Measurements from ENCODE around the gene ARMC7. TPM values are rescaled to one million over a fixed set of nuclear protein-coding genes. Genes with fewer than 3 reads are reported as not detected.
"Not testable (repeated sequence)": the region's sequence is repeated elsewhere in the genome, so short reads cannot be mapped to it uniquely, and the experiment has no call there.

ARMC7 gene
- total RNA-seq, 1 donor from 2014 or later, result 9.9 TPM

DNA sequence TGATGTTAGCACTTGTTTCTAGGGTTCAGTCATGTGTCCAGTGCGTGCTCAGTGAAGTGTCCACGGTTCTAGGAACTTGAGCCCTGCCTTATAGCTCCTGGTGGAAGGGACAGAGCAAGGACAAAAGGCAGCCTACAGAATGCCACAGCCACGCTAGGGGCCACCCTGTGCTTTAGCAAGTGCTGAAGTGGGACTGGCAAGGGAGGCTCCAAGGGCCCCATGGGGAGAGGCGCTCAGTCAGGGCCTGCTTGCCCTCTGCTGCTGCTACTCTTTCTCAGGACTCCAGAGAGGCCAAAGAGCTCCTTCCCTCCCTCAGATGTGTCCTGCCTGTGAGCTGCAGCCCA is 15.0 kb downstream of the ARMC7 start:
- Mint-ChIP-seq H3K27ac (ENCODE audit: unreplicated experiment) (no peak overlapping the region), H3K36me3 (ENCODE audit: unreplicated experiment) (no peaks in the 10 kb centered on the region), H3K4me3 (ENCODE audit: unreplicated experiment) (no peak overlapping the region), H3K4me1 (ENCODE audit: low read depth, unreplicated experiment) (peaks cover 3% of the 10 kb centered on the region), H3K27me3 (ENCODE audit: unreplicated experiment) (peaks cover 6% of the 10 kb centered on the region), H3K9me3 (ENCODE audit: unreplicated experiment) (peaks cover 5% of the 10 kb centered on the region)
- DNase-seq, result no peak
- TF ChIP-seq, protein P1, sequence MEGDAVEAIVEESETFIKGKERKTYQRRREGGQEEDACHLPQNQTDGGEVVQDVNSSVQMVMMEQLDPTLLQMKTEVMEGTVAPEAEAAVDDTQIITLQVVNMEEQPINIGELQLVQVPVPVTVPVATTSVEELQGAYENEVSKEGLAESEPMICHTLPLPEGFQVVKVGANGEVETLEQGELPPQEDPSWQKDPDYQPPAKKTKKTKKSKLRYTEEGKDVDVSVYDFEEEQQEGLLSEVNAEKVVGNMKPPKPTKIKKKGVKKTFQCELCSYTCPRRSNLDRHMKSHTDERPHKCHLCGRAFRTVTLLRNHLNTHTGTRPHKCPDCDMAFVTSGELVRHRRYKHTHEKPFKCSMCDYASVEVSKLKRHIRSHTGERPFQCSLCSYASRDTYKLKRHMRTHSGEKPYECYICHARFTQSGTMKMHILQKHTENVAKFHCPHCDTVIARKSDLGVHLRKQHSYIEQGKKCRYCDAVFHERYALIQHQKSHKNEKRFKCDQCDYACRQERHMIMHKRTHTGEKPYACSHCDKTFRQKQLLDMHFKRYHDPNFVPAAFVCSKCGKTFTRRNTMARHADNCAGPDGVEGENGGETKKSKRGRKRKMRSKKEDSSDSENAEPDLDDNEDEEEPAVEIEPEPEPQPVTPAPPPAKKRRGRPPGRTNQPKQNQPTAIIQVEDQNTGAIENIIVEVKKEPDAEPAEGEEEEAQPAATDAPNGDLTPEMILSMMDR (IDR thresholded peaks at IDR 0.05; ENCODE audit: partially characterized antibody, unreplicated experiment), result no peak

DNA sequence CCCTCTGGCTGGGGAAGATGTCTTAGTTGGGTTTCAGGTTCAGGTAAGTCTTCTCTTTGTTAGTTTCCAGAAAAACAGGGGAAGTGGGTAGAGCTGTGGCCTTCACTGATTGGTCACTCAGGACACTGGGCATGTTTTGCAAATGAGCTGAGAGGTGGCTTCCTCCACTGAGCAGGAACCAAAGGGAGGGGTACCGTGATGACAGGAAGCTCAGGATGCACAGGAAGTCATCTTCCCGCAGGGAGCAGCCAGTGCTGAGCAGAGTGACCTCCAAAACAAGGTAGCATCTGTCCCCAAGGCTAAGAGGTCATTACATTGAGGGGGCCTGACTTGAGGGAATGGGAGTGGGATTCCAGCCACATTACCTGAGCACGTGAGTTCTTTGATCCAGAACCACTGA is 16.2 kb downstream of the ARMC7 start:
- DNase-seq, result no peak
- no peak overlapping the region for H3K27ac Mint-ChIP-seq (ENCODE audit: unreplicated experiment)
- H3K4me1 Mint-ChIP-seq (ENCODE audit: low read depth, unreplicated experiment), result peaks cover 7% of the 10 kb centered on the region
- H3K9me3 Mint-ChIP-seq (ENCODE audit: unreplicated experiment), result peaks cover 5% of the 10 kb centered on the region
- H3K27me3 Mint-ChIP-seq (ENCODE audit: unreplicated experiment), result peaks cover 8% of the 10 kb centered on the region
- TF ChIP-seq, protein P1 (IDR thresholded peaks at IDR 0.05; ENCODE audit: partially characterized antibody, unreplicated experiment), result no peak
- no peaks in the 10 kb centered on the region for H3K36me3 Mint-ChIP-seq (ENCODE audit: unreplicated experiment)
- no peak overlapping the region for H3K4me3 Mint-ChIP-seq (ENCODE audit: unreplicated experiment)

DNA sequence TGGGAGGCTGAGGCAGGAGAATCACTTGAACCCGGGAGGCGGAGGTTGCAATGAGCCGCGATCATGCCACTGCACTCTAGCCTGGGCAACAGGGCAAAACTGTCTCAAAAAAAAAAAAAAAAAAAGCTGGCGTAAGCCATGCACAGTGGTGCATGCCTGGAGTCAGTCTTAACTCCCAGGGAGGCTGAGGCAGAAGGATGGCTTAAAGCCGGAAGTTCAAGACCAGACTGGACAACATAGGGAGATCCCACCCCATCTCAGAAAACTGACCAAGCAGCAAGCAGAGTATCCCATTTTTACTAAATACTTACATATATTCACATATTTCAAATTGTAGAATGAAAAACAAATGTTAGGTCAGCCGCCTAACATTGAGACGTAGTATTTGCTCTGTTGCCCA is 17.2 kb downstream of the ARMC7 start:
- H3K36me3 Mint-ChIP-seq (ENCODE audit: unreplicated experiment), result no peaks in the 10 kb centered on the region
- H3K4me3 Mint-ChIP-seq (ENCODE audit: unreplicated experiment), result no peak overlapping the region
- DNase-seq, result no peak
- H3K4me1 Mint-ChIP-seq (ENCODE audit: low read depth, unreplicated experiment), result peaks cover 7% of the 10 kb centered on the region
- H3K27ac Mint-ChIP-seq (ENCODE audit: unreplicated experiment), result no peak overlapping the region
- peaks cover 5% of the 10 kb centered on the region for H3K9me3 Mint-ChIP-seq (ENCODE audit: unreplicated experiment)
- TF ChIP-seq, protein P1 (IDR thresholded peaks at IDR 0.05; ENCODE audit: partially characterized antibody, unreplicated experiment), result no peak
- H3K27me3 Mint-ChIP-seq (ENCODE audit: unreplicated experiment), result peaks cover 8% of the 10 kb centered on the region

DNA sequence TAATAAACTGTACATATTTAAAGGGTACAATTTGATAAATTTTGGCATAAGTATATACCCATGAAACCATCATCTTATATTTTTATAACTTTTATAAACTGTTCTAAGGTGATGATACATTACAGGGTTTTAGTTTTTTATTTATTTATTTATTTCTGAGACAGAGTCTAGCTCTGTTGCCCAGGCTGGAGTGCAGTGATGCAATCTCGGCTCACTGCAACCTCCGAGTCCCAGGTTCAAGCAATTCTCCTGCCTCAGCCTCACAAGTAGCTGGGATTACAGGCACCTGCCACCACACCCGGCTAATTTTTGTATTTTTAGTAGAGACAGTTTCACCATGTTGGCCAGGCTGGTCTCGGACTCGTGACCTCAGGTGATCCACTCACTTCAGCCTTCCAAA is 18.2 kb downstream of the ARMC7 start:
- H3K27ac Mint-ChIP-seq (ENCODE audit: unreplicated experiment); H3K36me3 Mint-ChIP-seq (ENCODE audit: unreplicated experiment); DNase-seq: not testable (repeated sequence)
- peaks cover 12% of the 10 kb centered on the region for H3K27me3 Mint-ChIP-seq (ENCODE audit: unreplicated experiment)
- H3K4me1 Mint-ChIP-seq (ENCODE audit: low read depth, unreplicated experiment), result peaks cover 11% of the 10 kb centered on the region
- peaks cover 12% of the 10 kb centered on the region for H3K9me3 Mint-ChIP-seq (ENCODE audit: unreplicated experiment)
- peak overlapping the region; percentile 64 for H3K4me3 Mint-ChIP-seq (ENCODE audit: unreplicated experiment)

DNA sequence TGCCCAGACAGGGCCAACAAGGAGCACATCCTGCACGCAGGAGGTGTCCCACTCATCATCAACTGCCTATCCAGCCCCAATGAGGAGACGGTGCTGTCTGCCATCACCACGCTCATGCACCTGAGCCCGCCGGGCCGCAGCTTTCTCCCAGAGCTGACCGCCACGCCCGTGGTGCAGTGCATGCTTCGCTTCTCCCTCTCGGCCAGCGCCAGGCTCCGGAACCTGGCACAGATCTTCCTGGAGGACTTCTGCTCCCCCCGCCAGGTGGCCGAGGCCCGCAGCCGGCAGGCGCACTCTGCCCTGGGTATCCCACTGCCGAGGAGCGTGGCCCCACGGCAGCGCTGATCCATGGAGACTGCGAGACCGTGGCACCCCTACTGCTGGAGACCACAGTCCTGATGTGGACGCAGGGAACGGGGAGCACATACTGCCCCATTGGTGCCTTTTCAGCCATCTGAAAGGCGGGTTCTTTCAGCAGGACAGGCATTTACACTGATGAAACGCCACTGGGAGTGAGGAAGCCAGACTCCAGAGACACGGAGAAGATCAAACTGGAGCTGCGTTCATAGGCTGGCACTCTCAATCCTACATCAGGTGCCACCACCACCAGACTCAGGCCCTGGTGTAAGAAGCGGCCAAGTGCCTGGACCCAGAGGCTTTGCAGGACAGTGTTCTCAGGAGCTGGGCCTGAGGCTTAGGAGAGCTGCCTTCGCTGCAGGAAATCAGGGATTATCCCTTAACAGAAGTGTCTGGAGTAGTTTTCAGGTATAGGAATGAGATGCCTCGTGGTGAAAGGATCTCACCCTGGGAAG is 19.1 kb downstream of the ARMC7 start:
- Mint-ChIP-seq H3K9me3 (ENCODE audit: unreplicated experiment) (peaks cover 12% of the 10 kb centered on the region), H3K4me3 (ENCODE audit: unreplicated experiment) (no peak overlapping the region), H3K4me1 (ENCODE audit: low read depth, unreplicated experiment) (peaks cover 11% of the 10 kb centered on the region), H3K27ac (ENCODE audit: unreplicated experiment) (no peak overlapping the region), H3K36me3 (ENCODE audit: unreplicated experiment) (no peaks in the 10 kb centered on the region), H3K27me3 (ENCODE audit: unreplicated experiment) (peaks cover 9% of the 10 kb centered on the region)
- DNase-seq, result no peak
- TF ChIP-seq, protein P1 (IDR thresholded peaks at IDR 0.05; ENCODE audit: partially characterized antibody, unreplicated experiment), result no peak

All from glutamatergic neuron (in vitro differentiated cells).